ENCODE data around the gene YEATS2.

DNA sequence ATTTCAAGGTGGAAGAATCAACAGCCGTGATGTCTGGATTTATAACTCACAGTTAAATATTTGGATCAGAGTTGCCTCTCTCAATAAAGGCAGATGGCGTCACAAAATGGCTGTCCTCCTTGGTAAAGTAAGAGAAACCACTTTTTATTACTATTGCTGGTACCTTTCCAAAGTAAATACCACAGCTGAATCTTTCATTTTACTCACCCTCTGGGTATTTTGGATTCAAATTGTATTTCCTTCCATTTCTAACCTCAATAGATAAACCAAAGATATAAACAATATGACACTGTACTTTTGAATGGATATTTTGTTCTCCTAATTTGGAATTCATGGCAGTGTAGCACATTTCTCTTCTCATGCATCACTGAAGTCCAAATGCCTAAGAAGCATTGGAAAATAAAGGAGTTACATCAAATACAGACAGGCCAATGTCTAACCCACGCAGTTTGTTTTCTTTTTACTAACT lies 32.6 kb upstream of the YEATS2 start:
- TF ChIP-seq, protein P1, sequence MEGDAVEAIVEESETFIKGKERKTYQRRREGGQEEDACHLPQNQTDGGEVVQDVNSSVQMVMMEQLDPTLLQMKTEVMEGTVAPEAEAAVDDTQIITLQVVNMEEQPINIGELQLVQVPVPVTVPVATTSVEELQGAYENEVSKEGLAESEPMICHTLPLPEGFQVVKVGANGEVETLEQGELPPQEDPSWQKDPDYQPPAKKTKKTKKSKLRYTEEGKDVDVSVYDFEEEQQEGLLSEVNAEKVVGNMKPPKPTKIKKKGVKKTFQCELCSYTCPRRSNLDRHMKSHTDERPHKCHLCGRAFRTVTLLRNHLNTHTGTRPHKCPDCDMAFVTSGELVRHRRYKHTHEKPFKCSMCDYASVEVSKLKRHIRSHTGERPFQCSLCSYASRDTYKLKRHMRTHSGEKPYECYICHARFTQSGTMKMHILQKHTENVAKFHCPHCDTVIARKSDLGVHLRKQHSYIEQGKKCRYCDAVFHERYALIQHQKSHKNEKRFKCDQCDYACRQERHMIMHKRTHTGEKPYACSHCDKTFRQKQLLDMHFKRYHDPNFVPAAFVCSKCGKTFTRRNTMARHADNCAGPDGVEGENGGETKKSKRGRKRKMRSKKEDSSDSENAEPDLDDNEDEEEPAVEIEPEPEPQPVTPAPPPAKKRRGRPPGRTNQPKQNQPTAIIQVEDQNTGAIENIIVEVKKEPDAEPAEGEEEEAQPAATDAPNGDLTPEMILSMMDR (conservative IDR thresholded peaks at IDR 0.05 in 1 of 2, IDR thresholded peaks at IDR 0.05 in 1 of 2; ENCODE audit: low read depth in 1 of 2, low read length in 2 of 2) = no peak
- no peak for TF ChIP-seq EZH2 (IDR thresholded peaks at IDR 0.05; ENCODE audit: low read length, missing control alignments)
